Psoas muscle (tissue), 8 donors: ENCODE results near the gene REV1. TPM values are rescaled to one million over a fixed set of nuclear protein-coding genes. Genes with fewer than 3 reads are reported as not detected.
"Not testable (repeated sequence)": the region's sequence is repeated elsewhere in the genome, so short reads cannot be mapped to it uniquely, and the experiment has no call there.

ENCODE experiments used
- ATAC-seq, 4 donors: fragments of 200-7000 bp; cut with Tn5 transposase; one replicate each; pipeline ENCODE4 v1.9.1; 2020; ENCODE audit warnings: moderate library complexity in 3 of 4, mild to moderate bottlenecking in 2 of 4
- DNase-seq, 2 donors: peaks; one replicate each; pipeline ENCODE4 v3.0.0-alpha.2; 2020
- H3K27ac ChIP-seq: fragments of 200-600 bp; one replicate; pipeline ENCODE4 v1.8.0; 2022
- H3K27me3 ChIP-seq, 3 donors: fragments of 200-600 bp in 1 of 3; one replicate each; pipeline versions ENCODE4 v1.6.1 to v1.8.0; 2013 to 2022; ENCODE audit warnings: low read length in 2 of 3, mild to moderate bottlenecking in 2 of 3, moderate library complexity in 1 of 3; ENCODE audit not compliant: insufficient read depth in 3 of 3
- H3K36me3 ChIP-seq, 2 donors: fragments of 200-600 bp in 1 of 2; one replicate each; pipeline versions ENCODE4 v1.6.1 to v1.8.0; 2013 to 2022; ENCODE audit warnings: low read depth in 1 of 2, mild to moderate bottlenecking in 1 of 2, moderate library complexity in 1 of 2; ENCODE audit not compliant: insufficient read depth in 1 of 2
- H3K4me1 ChIP-seq: fragments of 200-600 bp; one replicate; pipeline ENCODE4 v1.8.0; 2022
- H3K4me3 ChIP-seq: fragments of 200-600 bp; one replicate; pipeline ENCODE4 v1.8.0; 2022; ENCODE audit warnings: mild to moderate bottlenecking
- H3K9me3 ChIP-seq: fragments of 200-600 bp; one replicate; pipeline ENCODE4 v1.8.0; 2022
- CTCF ChIP-seq: fragments of 200-600 bp; IDR thresholded peaks from one replicate; pipeline ENCODE4 v1.8.0; 2022; ENCODE audit warnings: antibody characterized with exemption
- WGBS, 3 donors: extraction: QIAGEN DNeasy Blood & Tissue Kit; methylation state at CpG; one replicate each; pipeline versions ENCODE4 v1.1.6 to v1.1.7; 2013; 5-methylcytosine and 5-hydroxymethylcytosine counted together
- intact Hi-C, 2 donors: fragments of 100-400 bp; cut with DNase I; formaldehyde crosslinking; loops; one replicate each; pipeline versions ENCODE4 v1.11.0 to v1.14.2; 2022
- polyA plus RNA-seq, 3 donors: library from polyadenylated mRNA; stranded (reverse); fragments of 200-250 nt; gene quantifications; one replicate each; pipeline ENCODE4 v1.2.3, GENCODE V29; 2013
- total RNA-seq, 4 donors: library from RNA; stranded (reverse); fragmentation: NEBNext Ultra II Directional in 2 of 4; extraction: Animal tissue kit (Norgen Biotek cat#: 25700) in 2 of 4; gene quantifications; one replicate each; pipeline versions ENCODE4 v1.2.1 to v1.2.4, GENCODE V29; 2021 to 2023
- donor health status: healthy with polysubstance abuse.
- donor health status: DM: no; HTN: no; CAD: no; lungs with moderate emphysema.
- donor health status: Bipolar disorder and iron deficiency.
- donor health status: healthy.
- donor health status: DM: yes; HTN: yes; CAD: no.
- donor health status: DM: no; HTN: no; CAD: no.
- donor health status: DM: no; HTN: no; CAD: no.
- donor health status: DM: yes; HTN: yes; CAD: no.

The REV1 gene
- total and polyA plus RNA-seq, 7 donors = 9.1 to 26.0 (median 19.9) TPM

- no peak for TF ChIP-seq CTCF
- peaks cover 51% of the 10 kb centered on the region for H3K4me1 ChIP-seq
- WGBS, 3 donors = 42 to 81% (median 57%) methylated on average over 3 of the region's 3 CpGs
- ATAC-seq (peak; percentile 46 to 86 (median 83)), DNase-seq (no peak)
- intact Hi-C loops = loop anchor here in 1 of 2 donors (5.0 kb wide), 1 partner anchor 34 kb away; no protein-coding TSS in a partner anchor
- no peaks in the 10 kb centered on the region for H3K27me3 ChIP-seq
- H3K27ac ChIP-seq = no peak overlapping the region
- H3K9me3 ChIP-seq = no peaks in the 10 kb centered on the region
- H3K4me3 ChIP-seq = no peak overlapping the region
- H3K36me3 ChIP-seq = no peaks in the 10 kb centered on the region
These were observed 13.2 kb downstream of the REV1 start for GRCh38 chr2:99476629-99477028.

- DNase-seq = not testable (repeated sequence)
- intact Hi-C loops = loop anchor here in 1 of 2 donors (5.0 kb wide), 1 partner anchor 33 kb away; no protein-coding TSS in a partner anchor
- H3K4me1 ChIP-seq = peaks cover 46% of the 10 kb centered on the region
These were observed 14.7 kb downstream of the REV1 start for GRCh38 chr2:99475095-99475494.

GRCh38 chr2:99473518-99474083, 16.2 kb downstream of the REV1 start:
- Histone ChIP-seq H3K36me3 (no peaks in the 10 kb centered on the region), H3K9me3 (no peaks in the 10 kb centered on the region), H3K27me3 (no peaks in the 10 kb centered on the region), H3K4me3 (no peak overlapping the region), H3K27ac (no peak overlapping the region), H3K4me1 (peaks cover 44% of the 10 kb centered on the region)
- ATAC-seq (no peak), DNase-seq (no peak)
- 34 to 68% (median 62%) methylated on average over 2 of the region's 2 CpGs for WGBS, 3 donors
- TF ChIP-seq CTCF = no peak
- intact Hi-C loops = no loop called here

More at GRCh38 chr2:99475095-99475494, 14.7 kb downstream of the REV1 start:
- H3K27ac ChIP-seq, H3K4me3 ChIP-seq, H3K9me3 ChIP-seq, H3K27me3 ChIP-seq, H3K36me3 ChIP-seq, ATAC-seq: not testable (repeated sequence)
- WGBS, 3 donors = 73 to 85% (median 76%) methylated on average over 4 of the region's 4 CpGs

- intact Hi-C loops = no loop called here
- H3K4me1 ChIP-seq = peaks cover 52% of the 10 kb centered on the region
- WGBS, 3 donors = 90 to 97% (median 96%) methylated on average over 1 of the region's 1 CpG
- no peak overlapping the region for H3K27ac ChIP-seq
- no peaks in the 10 kb centered on the region for H3K9me3 ChIP-seq
- no peaks in the 10 kb centered on the region for H3K27me3 ChIP-seq
- no peak for TF ChIP-seq CTCF
- H3K36me3 ChIP-seq = no peaks in the 10 kb centered on the region
- ATAC-seq (no peak), DNase-seq (no peak)
- H3K4me3 ChIP-seq = no peak overlapping the region
These were observed 17.2 kb downstream of the REV1 start for GRCh38 chr2:99472600-99472960.

GRCh38 chr2:99471654-99472599, 17.9 kb downstream of the REV1 start:
- no peak overlapping the region for H3K4me3 ChIP-seq
- DNase-seq (no peak), ATAC-seq (no peak)
- TF ChIP-seq CTCF = no peak
- no peaks in the 10 kb centered on the region for H3K36me3 ChIP-seq
- no peak overlapping the region for H3K27ac ChIP-seq
- intact Hi-C loops = no loop called here
- H3K27me3 ChIP-seq = no peaks in the 10 kb centered on the region
- H3K4me1 ChIP-seq = peaks cover 52% of the 10 kb centered on the region
- WGBS, 3 donors = 80 to 83% (median 81%) methylated on average over 7 of the region's 7 CpGs
- H3K9me3 ChIP-seq = no peaks in the 10 kb centered on the region
